Smooth muscle cell (in vitro differentiated cells): Measurements from ENCODE around the gene TFPI. TPM values are rescaled to one million over a fixed set of nuclear protein-coding genes. Genes with fewer than 3 reads are reported as not detected.

ENCODE experiments used
- DNase-seq: peaks from one replicate; lab custom pipeline; 2025; ENCODE audit not compliant: unreplicated experiment; lab: John Stamatoyannopoulos, UW
- H2AFZ ChIP-seq: fragments of 200-600 bp; sonication (generic); 2 replicates; pipeline ENCODE4 v1.6.0; 2016; ENCODE audit warnings: antibody characterized with exemption, low read depth, mild to moderate bottlenecking
- H3F3A ChIP-seq: fragments of 200-600 bp; sonication (generic); 2 replicates; pipeline ENCODE4 v1.6.0; 2017; ENCODE audit warnings: antibody characterized with exemption, low read depth
- H3K27ac ChIP-seq: fragments of 200-600 bp; sonication (generic); 2 replicates; pipeline ENCODE4 v1.5.1; 2016; ENCODE audit warnings: low read depth, mild to moderate bottlenecking
- H3K27me3 ChIP-seq: fragments of 200-600 bp; sonication (generic); 2 replicates; pipeline ENCODE4 v1.6.1; 2016; ENCODE audit warnings: low read depth, mild to moderate bottlenecking
- H3K36me3 ChIP-seq: fragments of 200-600 bp; sonication (generic); 2 replicates; pipeline ENCODE4 v1.5.1; 2016; ENCODE audit warnings: low read depth
- H3K4me1 ChIP-seq: fragments of 200-600 bp; sonication (generic); 2 replicates; pipeline ENCODE4 v1.5.1; 2016; ENCODE audit warnings: low read depth
- H3K4me2 ChIP-seq: fragments of 200-600 bp; sonication (generic); 2 replicates; pipeline ENCODE4 v1.6.0; 2016; ENCODE audit warnings: mild to moderate bottlenecking
- H3K4me3 ChIP-seq: fragments of 200-600 bp; sonication (generic); 2 replicates; pipeline ENCODE4 v1.5.1; 2016; ENCODE audit warnings: mild to moderate bottlenecking
- H3K79me2 ChIP-seq: fragments of 200-600 bp; sonication (generic); 2 replicates; pipeline ENCODE4 v1.6.0; 2016; ENCODE audit warnings: low read depth, mild to moderate bottlenecking
- H3K9ac ChIP-seq: fragments of 200-600 bp; sonication (generic); 2 replicates; pipeline ENCODE4 v1.6.0; 2016; ENCODE audit warnings: low read depth
- H3K9me3 ChIP-seq: fragments of 200-600 bp; sonication (generic); replicated peaks from 2 replicates; pipeline ENCODE4 v1.5.1; 2016; ENCODE audit warnings: low read depth
- H4K20me1 ChIP-seq: fragments of 200-600 bp; sonication (generic); 2 replicates; pipeline ENCODE4 v1.6.0; 2016; ENCODE audit warnings: low read depth
- WGBS: methylation state at CpG from one replicate; pipeline ENCODE4 v1.1.7; 2016; ENCODE audit warnings: low lambda C conversion rate; 5-methylcytosine and 5-hydroxymethylcytosine counted together
- polyA plus RNA-seq: library from polyadenylated mRNA; unstranded; fragments of >200 nt; fragmentation: Nextera tagmentation; extraction: Ambion mirVana; gene quantifications from 2 replicates; pipeline ENCODE4 v1.2.1, GENCODE V29; 2016
- total RNA-seq: library from RNA; depleted of rRNA; stranded (reverse); fragments of >200 nt; gene quantifications from 2 replicates; pipeline ENCODE4 v1.2.3, GENCODE V29; 2014
- TF ChIP-seq, protein P1 (sequence below): fragments of 200-600 bp; sonication (generic); IDR thresholded peaks from 2 replicates; pipeline ENCODE4 v1.5.1; 2017; ENCODE audit warnings: borderline replicate concordance, mild to moderate bottlenecking, antibody characterized with exemption; ENCODE audit not compliant: insufficient read depth, poor library complexity, severe bottlenecking

TFPI gene
- total and polyA plus RNA-seq, 2 experiments from 2014 or later = 169 to 194 TPM

DNA sequence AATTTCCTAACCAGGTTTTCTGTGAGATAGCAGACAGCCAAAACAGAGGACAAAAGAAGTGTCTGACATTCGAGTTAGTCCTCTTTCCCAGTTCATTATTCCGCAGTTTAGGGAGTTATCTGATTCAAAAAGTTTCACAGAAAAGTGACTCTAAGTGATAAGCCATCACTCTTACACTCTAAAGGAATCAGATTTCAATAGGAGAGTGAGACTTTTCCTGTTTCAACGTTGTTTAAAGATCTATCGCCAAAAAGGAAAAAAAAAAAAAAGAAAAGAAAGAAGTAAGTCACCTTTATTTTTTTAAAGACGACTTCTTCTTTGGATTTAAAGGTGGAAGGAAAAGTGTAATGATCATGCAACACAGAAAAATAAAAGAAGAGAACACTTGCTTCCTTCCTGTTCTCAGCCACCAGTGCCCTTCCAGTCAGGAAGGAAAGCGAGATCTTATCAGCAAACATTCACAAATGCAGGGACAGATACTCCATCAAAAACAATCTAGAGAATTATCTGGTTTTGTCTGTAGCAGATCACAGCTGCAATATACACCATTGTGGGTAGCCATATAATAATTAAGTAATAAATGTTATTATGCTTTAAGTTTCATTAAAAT, 49.8 kb downstream of the TFPI start:
- no peak overlapping the region for H3K4me3 ChIP-seq
- TF ChIP-seq, protein P1, sequence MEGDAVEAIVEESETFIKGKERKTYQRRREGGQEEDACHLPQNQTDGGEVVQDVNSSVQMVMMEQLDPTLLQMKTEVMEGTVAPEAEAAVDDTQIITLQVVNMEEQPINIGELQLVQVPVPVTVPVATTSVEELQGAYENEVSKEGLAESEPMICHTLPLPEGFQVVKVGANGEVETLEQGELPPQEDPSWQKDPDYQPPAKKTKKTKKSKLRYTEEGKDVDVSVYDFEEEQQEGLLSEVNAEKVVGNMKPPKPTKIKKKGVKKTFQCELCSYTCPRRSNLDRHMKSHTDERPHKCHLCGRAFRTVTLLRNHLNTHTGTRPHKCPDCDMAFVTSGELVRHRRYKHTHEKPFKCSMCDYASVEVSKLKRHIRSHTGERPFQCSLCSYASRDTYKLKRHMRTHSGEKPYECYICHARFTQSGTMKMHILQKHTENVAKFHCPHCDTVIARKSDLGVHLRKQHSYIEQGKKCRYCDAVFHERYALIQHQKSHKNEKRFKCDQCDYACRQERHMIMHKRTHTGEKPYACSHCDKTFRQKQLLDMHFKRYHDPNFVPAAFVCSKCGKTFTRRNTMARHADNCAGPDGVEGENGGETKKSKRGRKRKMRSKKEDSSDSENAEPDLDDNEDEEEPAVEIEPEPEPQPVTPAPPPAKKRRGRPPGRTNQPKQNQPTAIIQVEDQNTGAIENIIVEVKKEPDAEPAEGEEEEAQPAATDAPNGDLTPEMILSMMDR = no peak
- no peak overlapping the region for H3K27ac ChIP-seq
- peak overlapping the region; percentile 21 for H2AFZ ChIP-seq
- DNase-seq = no peak
- H3K9me3 ChIP-seq = no peaks in the 10 kb centered on the region
- H3F3A ChIP-seq = peaks cover 6% of the 10 kb centered on the region
- no peaks in the 10 kb centered on the region for H4K20me1 ChIP-seq
- no peaks in the 10 kb centered on the region for H3K36me3 ChIP-seq
- H3K27me3 ChIP-seq = no peaks in the 10 kb centered on the region
- H3K9ac ChIP-seq = peak overlapping the region; percentile 14
- H3K79me2 ChIP-seq = no peaks in the 10 kb centered on the region
- H3K4me1 ChIP-seq = peaks cover 12% of the 10 kb centered on the region
- WGBS = 20% methylated on average over 6 of the region's 6 CpGs
- no peak overlapping the region for H3K4me2 ChIP-seq

DNA sequence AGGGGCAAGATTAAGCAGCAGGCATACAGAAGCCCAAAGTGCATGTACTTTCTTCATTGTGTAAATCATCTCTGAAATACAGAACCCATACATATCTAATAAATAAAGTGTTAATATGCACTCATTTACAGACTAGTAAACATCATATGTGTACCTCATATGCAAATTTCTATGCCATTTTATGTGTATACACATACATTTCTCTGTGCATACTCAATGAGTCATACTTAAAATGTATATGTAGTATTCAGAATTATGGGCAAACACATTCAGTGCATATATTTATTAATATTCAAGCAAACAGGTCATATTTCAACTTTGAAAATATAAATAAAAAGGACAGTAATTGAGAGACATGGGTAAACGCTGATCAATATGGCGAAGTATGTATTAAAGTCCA, 50.5 kb downstream of the TFPI start:
- H2AFZ ChIP-seq = no peak overlapping the region
- no peaks in the 10 kb centered on the region for H3K9me3 ChIP-seq
- no peaks in the 10 kb centered on the region for H3K36me3 ChIP-seq
- H3F3A ChIP-seq = peaks cover 6% of the 10 kb centered on the region
- H3K79me2 ChIP-seq = no peaks in the 10 kb centered on the region
- H3K27me3 ChIP-seq = no peaks in the 10 kb centered on the region
- DNase-seq = no peak
- H3K4me1 ChIP-seq = peaks cover 12% of the 10 kb centered on the region
- H3K9ac ChIP-seq = no peak overlapping the region
- no peak overlapping the region for H3K4me2 ChIP-seq
- TF ChIP-seq, protein P1 = no peak
- WGBS = 95% methylated on average over 2 of the region's 2 CpGs
- no peak overlapping the region for H3K4me3 ChIP-seq
- H4K20me1 ChIP-seq = no peaks in the 10 kb centered on the region
- H3K27ac ChIP-seq = no peak overlapping the region

DNA sequence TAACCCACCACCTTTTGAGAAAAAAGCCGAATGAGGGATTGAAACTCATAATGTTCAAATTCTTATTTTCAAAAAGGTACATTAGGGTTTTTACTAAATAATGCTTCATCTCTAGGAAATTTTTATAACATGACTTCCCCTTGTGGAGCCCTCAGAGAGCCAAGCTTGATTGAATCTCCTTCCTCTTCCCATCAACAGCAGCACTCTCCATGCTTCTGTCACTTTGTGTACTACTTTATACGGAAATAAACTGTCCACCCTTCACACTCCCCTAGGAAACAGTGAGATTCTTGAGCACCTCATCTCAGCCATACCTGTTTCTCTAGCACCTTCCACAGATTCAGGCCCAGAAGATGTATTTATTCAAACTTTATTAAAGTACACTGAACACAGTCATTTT, 51.8 kb downstream of the TFPI start:
- DNase-seq = no peak
- Histone ChIP-seq H3K4me2 (no peak overlapping the region), H2AFZ (no peak overlapping the region), H3F3A (peaks cover 6% of the 10 kb centered on the region), H3K9ac (no peak overlapping the region), H3K27ac (no peak overlapping the region), H3K9me3 (no peaks in the 10 kb centered on the region), H3K79me2 (no peaks in the 10 kb centered on the region), H3K27me3 (no peaks in the 10 kb centered on the region), H4K20me1 (no peaks in the 10 kb centered on the region), H3K4me1 (peaks cover 12% of the 10 kb centered on the region), H3K4me3 (no peak overlapping the region), H3K36me3 (no peaks in the 10 kb centered on the region)
- WGBS = 82% methylated on average over 2 of the region's 2 CpGs
- TF ChIP-seq, protein P1 = no peak
